Astrocyte (in vitro differentiated cells and primary cell): ENCODE results near the gene HSBP1.

Source experiments
- CTCF ChIP-seq: IDR thresholded peaks from 2 replicates; pipeline ENCODE4 v1.5.1; 2011; ENCODE audit warnings: low read depth, mild to moderate bottlenecking, inconsistent platforms, low read length, moderate library complexity; ENCODE audit not compliant: insufficient read depth
- EZH2 ChIP-seq: IDR thresholded peaks from 2 replicates; pipeline ENCODE4 v1.6.1; 2012; ENCODE audit warnings: mild to moderate bottlenecking, low read length, inconsistent platforms; ENCODE audit not compliant: insufficient read depth

GRCh38 chr16:83762992-83763358, 44.8 kb upstream of the HSBP1 start:
- TF ChIP-seq CTCF (no peak), EZH2 (no peak)
